T-helper 22 cell (primary cell): ENCODE results near the gene VTI1A.

Experiments
- DNase-seq: peaks from one replicate; pipeline ENCODE4 v3.0.0-alpha.2; 2020; ENCODE audit warnings: low read depth

Gene VTI1A

GRCh38 chr10:112785089-112785488 lies 338.1 kb downstream of the VTI1A start:
- no peak for DNase-seq

- DNase-seq: no peak
These were observed 342.2 kb downstream of the VTI1A start for GRCh38 chr10:112789248-112789647.

GRCh38 chr10:112790030-112790429 lies 343.0 kb downstream of the VTI1A start:
- no peak for DNase-seq

GRCh38 chr10:112790921-112791320 lies 343.9 kb downstream of the VTI1A start:
- no peak for DNase-seq

GRCh38 chr10:112791447-112791846 lies 344.4 kb downstream of the VTI1A start:
- no peak for DNase-seq

- no peak for DNase-seq
These were observed 345.6 kb downstream of the VTI1A start for GRCh38 chr10:112792487-112793201.

GRCh38 chr10:112793202-112793921 lies 346.3 kb downstream of the VTI1A start:
- DNase-seq: no peak

- DNase-seq: no peak
These were observed 347.2 kb downstream of the VTI1A start for GRCh38 chr10:112794201-112794600.

GRCh38 chr10:112795067-112795466 lies 348.1 kb downstream of the VTI1A start:
- DNase-seq: no peak

GRCh38 chr10:112797197-112797596 lies 350.2 kb downstream of the VTI1A start:
- no peak for DNase-seq

GRCh38 chr10:112797855-112798254 lies 350.8 kb downstream of the VTI1A start:
- DNase-seq: no peak

GRCh38 chr10:112799038-112799437 lies 352.0 kb downstream of the VTI1A start:
- no peak for DNase-seq

- DNase-seq: no peak
These were observed 352.9 kb downstream of the VTI1A start for GRCh38 chr10:112799726-112800510.

- no peak for DNase-seq
These were observed 354.0 kb downstream of the VTI1A start for GRCh38 chr10:112801004-112801403.

- no peak for DNase-seq
These were observed 354.7 kb downstream of the VTI1A start for GRCh38 chr10:112801748-112802147.

GRCh38 chr10:112802411-112803022 lies 355.5 kb downstream of the VTI1A start:
- DNase-seq: no peak

- no peak for DNase-seq
These were observed 357.0 kb downstream of the VTI1A start for GRCh38 chr10:112803961-112804401.

- DNase-seq: no peak
These were observed 358.2 kb downstream of the VTI1A start for GRCh38 chr10:112805254-112805590.

GRCh38 chr10:112805701-112806100 lies 358.7 kb downstream of the VTI1A start:
- no peak for DNase-seq

- DNase-seq: no peak
These were observed 360.0 kb downstream of the VTI1A start for GRCh38 chr10:112807013-112807412.

GRCh38 chr10:112809736-112810135 lies 362.7 kb downstream of the VTI1A start:
- DNase-seq: no peak

- DNase-seq: no peak
These were observed 363.7 kb downstream of the VTI1A start for GRCh38 chr10:112810711-112811151.
